CD4-positive, alpha-beta T cell treated with Interleukin-6 for 4 hours (primary cell): ENCODE data around the gene TMEM145.

Experiments
- DNase-seq: peaks from one replicate; pipeline ENCODE4 v3.0.0-alpha.2; 2020; ENCODE audit warnings: mixed read lengths

Gene TMEM145

DNA sequence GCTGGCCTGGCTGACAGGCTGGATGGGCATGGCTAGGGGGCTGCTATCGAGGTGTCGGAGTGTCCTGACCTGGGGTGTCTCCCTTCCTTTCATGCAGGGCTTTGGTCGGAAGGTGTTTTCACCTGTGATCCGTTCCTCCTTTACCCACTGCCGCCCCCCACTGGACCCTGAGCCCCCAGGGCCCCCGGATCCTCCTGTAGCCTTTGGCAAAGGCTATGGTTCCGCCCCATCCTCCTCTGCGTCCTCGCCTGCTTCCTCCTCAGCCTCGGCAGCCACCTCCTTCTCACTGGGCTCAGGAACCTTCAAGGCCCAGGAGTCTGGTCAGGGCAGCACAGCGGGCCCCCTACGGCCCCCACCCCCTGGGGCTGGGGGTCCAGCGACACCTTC, 23.0 kb upstream of the TMEM145 start:
- DNase-seq = no peak

DNA sequence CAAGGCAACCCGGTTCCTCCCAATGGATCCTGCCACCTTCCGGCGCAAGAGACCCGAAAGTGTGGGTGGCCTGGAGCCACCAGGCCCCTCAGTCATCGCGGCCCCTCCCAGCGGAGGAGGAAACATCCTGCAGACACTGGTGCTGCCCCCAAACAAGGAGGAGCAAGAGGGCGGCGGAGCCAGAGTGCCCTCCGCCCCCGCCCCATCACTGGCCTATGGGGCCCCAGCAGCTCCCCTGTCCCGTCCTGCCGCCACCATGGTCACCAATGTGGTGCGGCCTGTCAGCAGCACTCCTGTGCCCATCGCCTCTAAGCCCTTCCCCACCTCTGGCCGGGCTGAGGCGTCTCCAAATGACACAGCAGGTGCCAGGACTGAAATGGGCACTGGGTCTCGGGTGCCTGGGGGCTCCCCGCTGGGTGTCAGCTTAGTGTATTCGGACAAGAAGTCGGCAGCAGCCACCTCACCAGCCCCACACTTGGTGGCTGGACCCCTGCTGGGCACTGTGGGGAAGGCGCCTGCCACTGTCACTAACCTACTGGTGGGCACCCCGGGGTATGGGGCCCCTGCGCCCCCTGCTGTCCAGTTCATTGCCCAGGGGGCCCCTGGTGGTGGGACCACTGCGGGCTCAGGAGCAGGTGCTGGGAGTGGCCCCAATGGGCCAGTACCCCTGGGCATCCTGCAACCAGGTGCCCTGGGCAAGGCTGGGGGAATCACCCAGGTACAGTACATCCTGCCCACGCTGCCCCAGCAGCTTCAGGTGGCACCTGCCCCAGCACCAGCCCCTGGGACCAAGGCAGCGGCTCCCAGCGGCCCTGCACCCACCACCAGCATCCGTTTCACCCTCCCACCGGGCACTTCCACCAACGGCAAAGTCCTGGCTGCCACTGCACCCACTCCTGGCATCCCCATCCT, 22.3 kb upstream of the TMEM145 start:
- peak; percentile 67 for DNase-seq

DNA sequence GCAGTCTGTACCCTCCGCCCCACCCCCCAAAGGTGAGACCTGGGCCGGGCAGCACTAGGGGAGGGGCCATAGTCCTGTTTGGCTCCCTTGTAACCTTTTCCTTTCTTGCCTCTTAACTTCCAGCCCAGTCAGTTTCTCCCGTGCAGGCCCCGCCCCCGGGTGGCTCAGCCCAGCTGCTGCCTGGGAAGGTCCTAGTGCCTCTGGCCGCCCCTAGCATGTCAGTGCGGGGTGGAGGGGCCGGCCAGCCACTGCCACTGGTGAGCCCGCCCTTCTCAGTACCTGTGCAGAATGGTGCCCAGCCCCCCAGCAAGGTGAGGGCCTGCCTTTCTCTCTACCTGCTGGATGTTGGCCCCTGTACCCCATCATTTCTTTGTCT, 21.7 kb upstream of the TMEM145 start:
- DNase-seq = no peak

- DNase-seq = no peak
These were observed 20.8 kb upstream of the TMEM145 start for GRCh38 chr19:42292042-42292960.

DNA sequence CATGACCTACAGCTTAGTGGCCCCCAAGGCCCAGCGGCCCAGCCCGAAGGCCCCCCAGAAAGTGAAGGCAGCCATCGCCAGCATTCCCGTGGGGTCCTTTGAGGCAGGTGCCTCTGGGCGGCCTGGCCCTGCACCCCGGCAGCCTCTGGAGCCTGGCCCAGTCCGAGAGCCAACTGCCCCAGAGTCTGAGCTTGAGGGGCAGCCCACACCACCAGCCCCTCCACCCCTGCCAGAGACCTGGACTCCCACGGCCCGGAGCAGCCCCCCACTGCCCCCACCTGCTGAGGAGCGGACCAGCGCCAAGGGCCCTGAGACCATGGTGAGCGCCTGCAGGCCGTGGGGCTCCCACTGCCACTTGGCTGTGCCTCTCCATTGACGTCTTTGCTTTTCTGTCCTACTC, 20.1 kb upstream of the TMEM145 start:
- DNase-seq = no peak

DNA sequence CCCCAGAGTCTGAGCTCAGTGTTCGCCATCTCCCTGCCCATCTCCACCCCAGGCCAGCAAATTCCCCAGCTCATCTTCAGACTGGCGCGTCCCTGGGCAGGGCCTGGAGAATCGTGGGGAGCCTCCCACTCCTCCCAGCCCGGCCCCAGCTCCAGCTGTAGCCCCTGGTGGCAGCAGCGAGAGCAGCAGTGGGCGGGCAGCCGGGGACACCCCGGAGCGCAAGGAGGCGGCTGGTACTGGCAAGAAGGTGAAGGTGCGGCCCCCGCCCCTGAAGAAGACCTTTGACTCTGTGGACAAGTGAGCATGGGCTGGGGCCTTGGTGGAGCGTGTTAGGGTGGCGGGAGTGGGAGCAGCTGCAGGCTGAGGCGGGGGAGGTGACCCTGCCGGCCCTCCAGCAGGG, 19.6 kb upstream of the TMEM145 start:
- DNase-seq = no peak

DNA sequence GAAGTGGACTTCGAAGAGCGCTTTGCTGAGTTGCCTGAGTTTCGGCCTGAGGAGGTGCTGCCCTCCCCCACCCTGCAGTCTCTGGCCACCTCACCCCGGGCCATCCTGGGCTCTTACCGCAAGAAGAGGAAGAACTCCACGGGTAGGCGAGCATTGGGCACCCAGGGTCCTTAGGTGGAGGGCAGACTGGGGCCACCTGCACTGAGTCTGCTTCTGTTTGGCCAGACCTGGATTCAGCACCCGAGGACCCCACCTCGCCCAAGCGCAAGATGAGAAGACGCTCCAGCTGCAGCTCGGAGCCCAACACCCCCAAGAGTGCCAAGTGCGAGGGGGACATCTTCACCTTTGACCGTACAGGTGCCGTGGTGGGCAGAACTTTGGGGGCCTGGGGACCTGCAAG, 19.2 kb upstream of the TMEM145 start:
- DNase-seq = no peak

DNA sequence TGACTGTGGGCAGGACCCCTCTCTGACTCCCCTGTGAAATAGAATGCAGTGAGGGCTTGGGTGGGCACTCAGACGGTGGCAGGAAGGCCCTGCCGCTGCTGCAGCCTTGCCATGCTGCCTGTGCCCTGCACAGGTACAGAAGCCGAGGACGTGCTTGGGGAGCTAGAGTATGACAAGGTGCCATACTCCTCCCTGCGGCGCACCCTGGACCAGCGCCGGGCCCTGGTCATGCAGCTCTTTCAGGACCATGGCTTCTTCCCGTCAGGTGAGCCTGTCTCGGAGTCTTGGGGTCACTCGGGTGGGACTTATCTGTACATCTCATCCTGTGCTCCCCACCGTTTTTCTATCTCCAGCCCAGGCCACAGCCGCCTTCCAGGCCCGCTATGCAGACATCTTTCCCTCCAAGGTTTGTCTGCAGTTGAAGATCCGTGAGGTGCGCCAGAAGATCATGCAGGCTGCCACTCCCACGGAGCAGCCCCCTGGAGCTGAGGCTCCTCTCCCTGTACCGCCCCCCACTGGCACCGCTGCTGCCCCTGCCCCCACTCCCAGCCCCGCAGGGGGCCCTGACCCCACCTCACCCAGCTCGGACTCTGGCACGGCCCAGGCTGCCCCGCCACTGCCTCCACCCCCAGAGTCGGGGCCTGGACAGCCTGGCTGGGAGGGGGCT, 18.5 kb upstream of the TMEM145 start:
- no peak for DNase-seq

GRCh38 chr19:42295342-42295741, 17.8 kb upstream of the TMEM145 start:
- no peak for DNase-seq

DNA sequence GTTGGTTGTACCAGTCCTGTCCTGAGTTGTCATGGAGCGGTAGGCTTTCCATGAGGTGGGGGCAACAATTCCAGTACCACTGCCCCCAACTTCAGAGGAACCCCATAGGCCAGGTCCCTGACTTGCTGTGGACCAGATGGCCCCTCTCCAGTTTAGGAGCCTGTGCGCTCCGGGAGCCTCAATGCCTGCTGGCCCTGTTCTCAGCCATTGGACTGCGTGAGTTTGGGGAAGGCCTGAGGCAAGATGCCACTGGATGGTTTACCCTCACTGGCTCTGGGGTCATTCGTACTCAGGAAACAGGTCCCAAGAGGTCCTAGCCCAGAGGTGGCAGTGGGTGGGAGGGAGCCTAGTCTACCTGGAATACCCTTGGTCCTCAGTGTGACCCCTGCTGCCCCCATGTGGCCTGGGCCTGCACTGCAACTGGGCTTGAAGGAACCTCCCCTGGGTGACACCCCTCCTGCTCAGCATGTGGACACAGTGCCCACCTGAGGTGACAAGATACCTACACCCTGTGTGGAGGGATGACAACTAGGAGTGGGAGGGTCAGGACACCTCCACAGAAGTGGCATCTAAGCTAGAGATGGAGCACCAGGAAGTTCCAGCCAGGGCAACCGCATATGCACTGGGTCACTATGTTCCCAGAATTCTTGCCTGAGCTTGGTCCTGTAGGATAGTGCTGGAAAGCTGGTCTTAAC, 17.1 kb upstream of the TMEM145 start:
- DNase-seq = peak; percentile 91

- DNase-seq = no peak
These were observed 16.1 kb upstream of the TMEM145 start for GRCh38 chr19:42297039-42297438.

DNA sequence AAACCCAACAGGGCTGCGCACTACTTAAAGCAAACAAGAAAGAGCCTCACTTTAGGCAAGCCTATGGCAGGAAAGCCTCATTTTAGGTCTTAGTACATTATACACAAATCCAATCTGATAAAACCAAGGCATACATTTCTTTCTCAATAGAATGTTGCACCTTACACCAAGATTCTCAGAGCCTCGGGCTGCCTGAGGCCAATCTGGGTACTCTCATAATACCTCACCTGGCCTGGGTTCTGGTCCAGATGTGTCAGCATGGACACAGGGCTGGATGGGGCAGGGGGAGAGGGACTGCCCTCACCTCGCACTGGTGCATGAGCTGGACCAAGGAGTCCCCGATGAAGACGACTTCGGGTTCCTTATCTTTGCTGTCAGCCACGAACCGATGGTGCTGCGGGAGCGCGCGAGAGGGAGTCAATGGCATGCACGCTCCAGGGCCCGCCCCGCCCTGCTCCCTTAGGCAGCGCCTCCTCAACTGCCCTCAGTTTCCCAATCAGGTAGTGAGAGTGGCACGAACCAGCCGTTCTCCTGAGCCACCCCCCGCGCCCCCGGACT, 11.4 kb upstream of the TMEM145 start, which contains the start of gene PRR19:
PRR19 (plus strand) TSS at position 487 of the 558 bp plus-strand sequence. CDS start 7,453 bp downstream, outside the sequence.
- DNase-seq = peak; percentile 39

GRCh38 chr19:42303101-42303464, 10.0 kb upstream of the TMEM145 start:
- DNase-seq = no peak

- no peak for DNase-seq
These were observed 9.2 kb upstream of the TMEM145 start for GRCh38 chr19:42303876-42304275.

DNA sequence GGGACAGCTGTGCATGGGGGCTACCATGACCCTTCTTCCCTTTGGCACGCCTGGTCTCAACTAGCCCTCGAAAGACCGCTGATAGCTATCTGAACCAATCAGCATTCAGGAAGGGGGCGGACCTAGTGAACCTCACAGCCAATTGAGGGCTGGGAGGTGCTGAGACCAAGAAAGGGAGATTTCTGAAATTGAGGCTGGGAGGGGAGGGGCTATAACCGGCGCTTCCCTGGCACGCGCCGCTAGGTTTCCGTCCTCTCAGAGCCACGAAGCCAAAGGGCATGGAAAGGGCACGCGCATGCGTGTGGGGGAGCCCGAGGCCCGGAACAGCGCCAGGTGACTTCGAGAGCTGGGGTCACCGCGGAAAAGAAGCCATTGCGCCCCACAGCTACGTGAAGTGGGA, 6.5 kb upstream of the TMEM145 start:
- no peak for DNase-seq

GRCh38 chr19:42309686-42310085, 3.4 kb upstream of the TMEM145 start:
- DNase-seq = no peak

- no peak for DNase-seq
These were observed 1.5 kb upstream of the TMEM145 start for GRCh38 chr19:42311657-42312056.

- no peak for DNase-seq
These were observed 739 bp upstream of the TMEM145 start for GRCh38 chr19:42312370-42312769.

GRCh38 chr19:42313840-42314755, 989 bp downstream of the TMEM145 start:
- no peak for DNase-seq

GRCh38 chr19:42315024-42315423, 1.9 kb downstream of the TMEM145 start:
- DNase-seq = no peak
